ENCODE measurements around the gene KIF5A. TPM values are rescaled to one million over a fixed set of nuclear protein-coding genes. Genes with fewer than 3 reads are reported as not detected.

The KIF5A gene
- polyA plus RNA-seq, 1 of the 3 experiments (the other 2 are of a cell fraction) = 6.2 TPM

DNA sequence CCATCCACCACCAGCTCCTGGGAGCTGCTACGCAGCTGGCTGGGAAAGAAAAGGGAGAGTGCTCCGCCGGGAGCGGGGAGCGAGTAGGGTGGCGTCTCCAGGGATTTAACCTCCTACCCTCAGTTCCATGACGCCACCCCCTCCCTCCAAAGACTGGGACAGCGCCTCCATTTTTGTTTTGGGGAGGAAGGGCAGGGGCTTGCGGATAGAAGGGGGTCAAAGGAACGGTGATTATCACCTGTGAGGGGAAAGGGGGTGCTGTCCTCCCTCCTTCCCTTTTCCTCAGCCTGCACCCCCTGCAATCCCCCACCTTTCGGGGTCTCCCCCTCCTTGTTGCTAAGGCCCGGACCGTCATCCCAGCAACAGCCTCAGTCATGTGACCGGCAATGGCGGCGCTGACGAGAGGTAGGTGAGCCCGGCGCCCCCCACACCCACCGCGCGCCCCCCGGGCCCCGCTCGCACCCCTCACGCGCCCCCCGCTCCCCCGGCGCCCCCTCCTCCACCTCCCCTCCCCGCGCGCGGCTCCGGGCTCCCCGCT lies 54.7 kb downstream of the KIF5A start, which contains the start of gene DTX3:
Gene DTX3, plus strand, starts transcription at position 371 of the 538 bp plus-strand sequence. CDS start 1,694 bp downstream, outside the sequence.
- Histone ChIP-seq H3K27me3 (ENCODE audit: insufficient read depth) (no peaks in the 10 kb centered on the region), H3K4me2 (peak within 1 kb of the TSS; percentile 77), H3K36me3 (replicated peaks in 1 of 2; ENCODE audit: control insufficient read depth in 1 of 2, insufficient read depth in 2 of 2, low read length in 1 of 2) (peaks cover 9 to 54% of the 10 kb centered on the region in 2 experiments), H3K4me3 (ENCODE audit: low read depth in 2 of 2, low read length in 1 of 2) (peak within 1 kb of the TSS; percentile 86 to 91), H3K9ac (peak within 1 kb of the TSS; percentile 96), H4K20me1 (ENCODE audit: insufficient read depth) (no peaks in the 10 kb centered on the region), H3F3A (replicated peaks; ENCODE audit: insufficient read depth) (peaks cover 6% of the 10 kb centered on the region), H2AFZ (ENCODE audit: low read depth) (peak within 1 kb of the TSS; percentile 99), H3K4me1 (ENCODE audit: control insufficient read depth in 1 of 2, insufficient read depth in 2 of 2, low read depth in 1 of 2, low read length in 1 of 2) (peaks cover 9 to 17% of the 10 kb centered on the region in 2 experiments; a peak in 3 of 4 replicates), H3K27ac (ENCODE audit: low read depth in 2 of 2, low read length in 1 of 2) (peak within 1 kb of the TSS; percentile 61 to 97), H3K9me2 (no peaks in the 10 kb centered on the region), H3K9me3 (no peaks in the 10 kb centered on the region), H3K79me2 (ENCODE audit: insufficient read depth) (peaks cover 6% of the 10 kb centered on the region; the same call in 1 of the 2 replicates)
- POLR2A ChIA-PET = interaction anchor here (0.7 to 1.7 kb wide), 6 partner anchors 8 to 75 kb away, joined by 3 to 7 read pairs (median 3); partner anchors contain the start of gene PIP4K2C
- CTCF ChIA-PET = interaction anchor here (0.8 to 7.6 kb wide), 9 partner anchors 11 to 29 kb away, joined by 3 to 65 read pairs (median 6); partner anchors contain the start of genes B4GALNT1 and PIP4K2C
- WGBS (ENCODE audit: low lambda C conversion rate) = 10% methylated on average over 11 of the region's 36 CpGs
- TF ChIP-seq FOXJ3 (CRISPR knock-in tag; IDR thresholded peaks at IDR 0.05) = no peak
- peak; percentile 90 for TF ChIP-seq YY1 (IDR thresholded peaks at IDR 0.05; ENCODE audit: low read depth)
- TF ChIP-seq SMC3 (IDR thresholded peaks at IDR 0.05; ENCODE audit: low read depth, low read length) = no peak
- TF ChIP-seq ELF1 (IDR thresholded peaks at IDR 0.05) = no peak
- no peak for TF ChIP-seq ZBTB33 (IDR thresholded peaks at IDR 0.05; ENCODE audit: borderline replicate concordance, low read depth)
- TF ChIP-seq GABPA (IDR thresholded peaks at IDR 0.05; ENCODE audit: low read depth) = no peak
- TF ChIP-seq, protein P1, sequence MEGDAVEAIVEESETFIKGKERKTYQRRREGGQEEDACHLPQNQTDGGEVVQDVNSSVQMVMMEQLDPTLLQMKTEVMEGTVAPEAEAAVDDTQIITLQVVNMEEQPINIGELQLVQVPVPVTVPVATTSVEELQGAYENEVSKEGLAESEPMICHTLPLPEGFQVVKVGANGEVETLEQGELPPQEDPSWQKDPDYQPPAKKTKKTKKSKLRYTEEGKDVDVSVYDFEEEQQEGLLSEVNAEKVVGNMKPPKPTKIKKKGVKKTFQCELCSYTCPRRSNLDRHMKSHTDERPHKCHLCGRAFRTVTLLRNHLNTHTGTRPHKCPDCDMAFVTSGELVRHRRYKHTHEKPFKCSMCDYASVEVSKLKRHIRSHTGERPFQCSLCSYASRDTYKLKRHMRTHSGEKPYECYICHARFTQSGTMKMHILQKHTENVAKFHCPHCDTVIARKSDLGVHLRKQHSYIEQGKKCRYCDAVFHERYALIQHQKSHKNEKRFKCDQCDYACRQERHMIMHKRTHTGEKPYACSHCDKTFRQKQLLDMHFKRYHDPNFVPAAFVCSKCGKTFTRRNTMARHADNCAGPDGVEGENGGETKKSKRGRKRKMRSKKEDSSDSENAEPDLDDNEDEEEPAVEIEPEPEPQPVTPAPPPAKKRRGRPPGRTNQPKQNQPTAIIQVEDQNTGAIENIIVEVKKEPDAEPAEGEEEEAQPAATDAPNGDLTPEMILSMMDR (IDR thresholded peaks at IDR 0.05) = no peak
- TF ChIP-seq, protein P2, sequence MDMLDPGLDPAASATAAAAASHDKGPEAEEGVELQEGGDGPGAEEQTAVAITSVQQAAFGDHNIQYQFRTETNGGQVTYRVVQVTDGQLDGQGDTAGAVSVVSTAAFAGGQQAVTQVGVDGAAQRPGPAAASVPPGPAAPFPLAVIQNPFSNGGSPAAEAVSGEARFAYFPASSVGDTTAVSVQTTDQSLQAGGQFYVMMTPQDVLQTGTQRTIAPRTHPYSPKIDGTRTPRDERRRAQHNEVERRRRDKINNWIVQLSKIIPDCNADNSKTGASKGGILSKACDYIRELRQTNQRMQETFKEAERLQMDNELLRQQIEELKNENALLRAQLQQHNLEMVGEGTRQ (IDR thresholded peaks at IDR 0.05; ENCODE audit: borderline replicate concordance, low read depth, low read length) = no peak
- no peak for TF ChIP-seq RCOR1 (IDR thresholded peaks at IDR 0.05; ENCODE audit: low read length)
- TF ChIP-seq, protein P3, sequence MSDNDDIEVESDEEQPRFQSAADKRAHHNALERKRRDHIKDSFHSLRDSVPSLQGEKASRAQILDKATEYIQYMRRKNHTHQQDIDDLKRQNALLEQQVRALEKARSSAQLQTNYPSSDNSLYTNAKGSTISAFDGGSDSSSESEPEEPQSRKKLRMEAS (IDR thresholded peaks at IDR 0.05; ENCODE audit: low read depth) = 0 out of 2 replicates have a peak, but pooled peaks have one; percentile 43
- TF ChIP-seq, protein P4, sequence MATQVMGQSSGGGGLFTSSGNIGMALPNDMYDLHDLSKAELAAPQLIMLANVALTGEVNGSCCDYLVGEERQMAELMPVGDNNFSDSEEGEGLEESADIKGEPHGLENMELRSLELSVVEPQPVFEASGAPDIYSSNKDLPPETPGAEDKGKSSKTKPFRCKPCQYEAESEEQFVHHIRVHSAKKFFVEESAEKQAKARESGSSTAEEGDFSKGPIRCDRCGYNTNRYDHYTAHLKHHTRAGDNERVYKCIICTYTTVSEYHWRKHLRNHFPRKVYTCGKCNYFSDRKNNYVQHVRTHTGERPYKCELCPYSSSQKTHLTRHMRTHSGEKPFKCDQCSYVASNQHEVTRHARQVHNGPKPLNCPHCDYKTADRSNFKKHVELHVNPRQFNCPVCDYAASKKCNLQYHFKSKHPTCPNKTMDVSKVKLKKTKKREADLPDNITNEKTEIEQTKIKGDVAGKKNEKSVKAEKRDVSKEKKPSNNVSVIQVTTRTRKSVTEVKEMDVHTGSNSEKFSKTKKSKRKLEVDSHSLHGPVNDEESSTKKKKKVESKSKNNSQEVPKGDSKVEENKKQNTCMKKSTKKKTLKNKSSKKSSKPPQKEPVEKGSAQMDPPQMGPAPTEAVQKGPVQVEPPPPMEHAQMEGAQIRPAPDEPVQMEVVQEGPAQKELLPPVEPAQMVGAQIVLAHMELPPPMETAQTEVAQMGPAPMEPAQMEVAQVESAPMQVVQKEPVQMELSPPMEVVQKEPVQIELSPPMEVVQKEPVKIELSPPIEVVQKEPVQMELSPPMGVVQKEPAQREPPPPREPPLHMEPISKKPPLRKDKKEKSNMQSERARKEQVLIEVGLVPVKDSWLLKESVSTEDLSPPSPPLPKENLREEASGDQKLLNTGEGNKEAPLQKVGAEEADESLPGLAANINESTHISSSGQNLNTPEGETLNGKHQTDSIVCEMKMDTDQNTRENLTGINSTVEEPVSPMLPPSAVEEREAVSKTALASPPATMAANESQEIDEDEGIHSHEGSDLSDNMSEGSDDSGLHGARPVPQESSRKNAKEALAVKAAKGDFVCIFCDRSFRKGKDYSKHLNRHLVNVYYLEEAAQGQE (IDR thresholded peaks at IDR 0.05; ENCODE audit: low read depth, low read length) = no peak
- TF ChIP-seq CHD2 (IDR thresholded peaks at IDR 0.05; ENCODE audit: low read length, partially characterized antibody) = peak; percentile 22
- TF ChIP-seq RFX5 (IDR thresholded peaks at IDR 0.05; ENCODE audit: low read length) = peak; percentile 12; the same call in 1 of the 2 replicates
- 0 out of 2 replicates have a peak, but pooled peaks have one; percentile 4 for TF ChIP-seq SIN3A (IDR thresholded peaks at IDR 0.05; ENCODE audit: borderline replicate concordance, low read depth, low read length)
- TF ChIP-seq, protein P5, sequence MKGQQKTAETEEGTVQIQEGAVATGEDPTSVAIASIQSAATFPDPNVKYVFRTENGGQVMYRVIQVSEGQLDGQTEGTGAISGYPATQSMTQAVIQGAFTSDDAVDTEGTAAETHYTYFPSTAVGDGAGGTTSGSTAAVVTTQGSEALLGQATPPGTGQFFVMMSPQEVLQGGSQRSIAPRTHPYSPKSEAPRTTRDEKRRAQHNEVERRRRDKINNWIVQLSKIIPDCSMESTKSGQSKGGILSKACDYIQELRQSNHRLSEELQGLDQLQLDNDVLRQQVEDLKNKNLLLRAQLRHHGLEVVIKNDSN (IDR thresholded peaks at IDR 0.05; ENCODE audit: borderline replicate concordance, low read depth) = peak; percentile 92
- TF ChIP-seq PBX3 (IDR thresholded peaks at IDR 0.05) = no peak
- DNase-seq = peak; percentile 84
